Neural cell (in vitro differentiated cells): Measurements from ENCODE around the gene MKRN2. TPM values are rescaled to one million over a fixed set of nuclear protein-coding genes. Genes with fewer than 3 reads are reported as not detected.

Experiments used
- H2AFZ ChIP-seq: fragments of 200-600, 300-800 bp; sonication (generic), shearing (Covaris generic); 2 replicates; pipeline ENCODE4 v1.6.0; 2014; ENCODE audit warnings: low read depth, mild to moderate bottlenecking, antibody characterized with exemption, low read length, moderate library complexity
- H3F3A ChIP-seq: fragments of 200-600 bp; shearing (Covaris generic); 2 replicates; pipeline ENCODE4 v1.6.1; 2016; ENCODE audit warnings: mild to moderate bottlenecking, moderate library complexity, mixed read lengths, antibody characterized with exemption, low read length; ENCODE audit not compliant: insufficient read depth, poor library complexity, severe bottlenecking
- H3K27ac ChIP-seq: fragments of 200-600, 300-800 bp; sonication (generic), shearing (Covaris generic); 2 replicates; pipeline ENCODE4 v1.5.1; 2014; ENCODE audit warnings: mild to moderate bottlenecking, low read length, moderate library complexity
- H3K27me3 ChIP-seq: fragments of 300-800, 200-600 bp; sonication (generic), shearing (Covaris generic); 2 replicates; pipeline ENCODE4 v1.6.0; 2014; ENCODE audit warnings: mild to moderate bottlenecking, low read depth, low read length, moderate library complexity; ENCODE audit not compliant: insufficient read depth
- H3K36me3 ChIP-seq: fragments of 300-800, 200-600 bp; sonication (generic), shearing (Covaris generic); 2 replicates; pipeline ENCODE4 v1.5.1; 2014; ENCODE audit warnings: mild to moderate bottlenecking, antibody characterized with exemption, low read length, moderate library complexity; ENCODE audit not compliant: insufficient read depth
- H3K4me2 ChIP-seq: fragments of 300-800, 200-600 bp; sonication (generic), shearing (Covaris generic); 2 replicates; pipeline ENCODE4 v1.6.0; 2014; ENCODE audit warnings: mild to moderate bottlenecking, low read length
- H3K4me3 ChIP-seq: fragments of 300-800, 200-600 bp; sonication (generic), shearing (Covaris generic); 2 replicates; pipeline ENCODE4 v1.5.1; 2014; ENCODE audit warnings: mild to moderate bottlenecking, low read length, moderate library complexity
- H3K79me2 ChIP-seq: fragments of 200-600 bp; shearing (Covaris generic); replicated peaks from 2 replicates; pipeline ENCODE4 v1.6.0; 2014; ENCODE audit warnings: mild to moderate bottlenecking, low read length, moderate library complexity; ENCODE audit not compliant: insufficient read depth
- H3K9ac ChIP-seq: fragments of 300-800, 200-600 bp; sonication (generic), shearing (Covaris generic); 2 replicates; pipeline ENCODE4 v1.6.1; 2016; ENCODE audit warnings: mild to moderate bottlenecking, low read length, mixed read lengths
- H3K9me2 ChIP-seq: fragments of 200-600 bp; shearing (Covaris generic); 2 replicates; pipeline ENCODE4 v1.6.1; 2016; ENCODE audit warnings: mild to moderate bottlenecking, low read length, mixed read lengths; ENCODE audit not compliant: insufficient read depth
- H3K9me3 ChIP-seq: fragments of 200-600, 300-800 bp; sonication (generic), shearing (Covaris generic); 2 replicates; pipeline ENCODE4 v1.6.1; 2016; ENCODE audit warnings: mild to moderate bottlenecking, mixed run types, low read length, moderate library complexity, mixed read lengths
- H4K20me1 ChIP-seq: fragments of 200-600 bp; shearing (Covaris generic); 2 replicates; pipeline ENCODE4 v1.6.1; 2016; ENCODE audit warnings: mild to moderate bottlenecking, mixed run types; ENCODE audit not compliant: insufficient read depth
- CTCF ChIP-seq: fragments of 450-650 bp; IDR thresholded peaks from 2 replicates; pipeline ENCODE4 v1.5.1; 2014; ENCODE audit warnings: antibody characterized with exemption, mild to moderate bottlenecking, moderate library complexity; ENCODE audit not compliant: poor library complexity, severe bottlenecking
- EP300 ChIP-seq: fragments of 450-650 bp; conservative IDR thresholded peaks from 2 replicates; pipeline ENCODE4 v1.6.1; 2014; ENCODE audit warnings: antibody characterized with exemption, mild to moderate bottlenecking, moderate library complexity; ENCODE audit not compliant: poor library complexity, severe bottlenecking
- EZH2 ChIP-seq: fragments of 200-600, 300-800 bp; shearing (Covaris generic), sonication (generic); IDR thresholded peaks from 2 replicates; pipeline ENCODE4 v1.6.1; 2014; ENCODE audit warnings: antibody characterized with exemption, low read length, borderline replicate concordance, mild to moderate bottlenecking; ENCODE audit not compliant: insufficient read depth, poor library complexity, severe bottlenecking
- MXI1 ChIP-seq: fragments of 450-650 bp; conservative IDR thresholded peaks from 2 replicates; pipeline ENCODE4 v1.6.1; 2014; ENCODE audit warnings: antibody characterized with exemption, mild to moderate bottlenecking; ENCODE audit not compliant: poor library complexity, severe bottlenecking
- POLR2AphosphoS5 ChIP-seq: IDR thresholded peaks from 2 replicates; pipeline ENCODE4 v1.6.1; 2012
- RAD21 ChIP-seq: fragments of 450-650 bp; conservative IDR thresholded peaks from 2 replicates; pipeline ENCODE4 v1.6.1; 2014; ENCODE audit warnings: antibody characterized with exemption, mild to moderate bottlenecking, moderate library complexity
- REST ChIP-seq: IDR thresholded peaks from 2 replicates; pipeline ENCODE4 v1.6.1; 2012; ENCODE audit warnings: borderline replicate concordance
- SMC3 ChIP-seq: fragments of 450-650 bp; conservative IDR thresholded peaks from 2 replicates; pipeline ENCODE4 v1.6.1; 2014; ENCODE audit warnings: antibody characterized with exemption, mild to moderate bottlenecking, moderate library complexity; ENCODE audit not compliant: poor library complexity
- TAF1 ChIP-seq: IDR thresholded peaks from 2 replicates; pipeline ENCODE4 v1.6.1; 2012; ENCODE audit warnings: low read depth
- polyA plus RNA-seq: library from polyadenylated mRNA; depleted of rRNA; stranded (reverse); fragments of >200 nt; gene quantifications from 2 replicates; pipeline ENCODE4 v1.2.3, GENCODE V29; 2014

MKRN2 gene
- polyA plus RNA-seq, 1 donor from 2014 or later, result 47.6 TPM

- H3K4me2 ChIP-seq, result no peak overlapping the region
- peaks cover 11% of the 10 kb centered on the region for H3K36me3 ChIP-seq
- no peaks in the 10 kb centered on the region for H4K20me1 ChIP-seq
- no peaks in the 10 kb centered on the region for H3K9me3 ChIP-seq
- H3F3A ChIP-seq, result no peaks in the 10 kb centered on the region
- TF ChIP-seq TAF1 (no peak), CTCF (no peak), POLR2AphosphoS5 (no peak), RAD21 (no peak), EP300 (no peak), REST (no peak), EZH2 (no peak), SMC3 (no peak), MXI1 (no peak)
- H3K27ac ChIP-seq, result no peak overlapping the region
- H3K9ac ChIP-seq, result no peak overlapping the region
- no peak overlapping the region for H2AFZ ChIP-seq
- H3K27me3 ChIP-seq, result no peaks in the 10 kb centered on the region
- no peaks in the 10 kb centered on the region for H3K79me2 ChIP-seq
- no peaks in the 10 kb centered on the region for H3K9me2 ChIP-seq
- H3K4me3 ChIP-seq, result no peak overlapping the region
Measured at GRCh38 chr3:12574131-12574530, 17.2 kb downstream of the MKRN2 start.

GRCh38 chr3:12574661-12575060 lies 17.8 kb downstream of the MKRN2 start:
- Histone ChIP-seq H3K9me3 (no peaks in the 10 kb centered on the region), H3K79me2 (no peaks in the 10 kb centered on the region), H3K27me3 (no peaks in the 10 kb centered on the region), H3F3A (no peaks in the 10 kb centered on the region), H3K36me3 (peaks cover 11% of the 10 kb centered on the region), H3K4me3 (no peak overlapping the region), H3K27ac (no peak overlapping the region), H3K9ac (no peak overlapping the region), H4K20me1 (no peaks in the 10 kb centered on the region), H3K9me2 (no peaks in the 10 kb centered on the region), H3K4me2 (no peak overlapping the region), H2AFZ (no peak overlapping the region)
- TF ChIP-seq MXI1 (no peak), CTCF (no peak), SMC3 (no peak), REST (no peak), EZH2 (no peak)
